GM21717 (cell line): ENCODE data around the gene NSUN2.

Experiments used
- ATAC-seq: cut with Tn5 transposase; IDR thresholded peaks from one replicate; pipeline ENCODE4 v1.9.1; 2021; ENCODE audit warnings: mild to moderate bottlenecking, moderate library complexity; ENCODE audit not compliant: unreplicated experiment

The NSUN2 gene

DNA sequence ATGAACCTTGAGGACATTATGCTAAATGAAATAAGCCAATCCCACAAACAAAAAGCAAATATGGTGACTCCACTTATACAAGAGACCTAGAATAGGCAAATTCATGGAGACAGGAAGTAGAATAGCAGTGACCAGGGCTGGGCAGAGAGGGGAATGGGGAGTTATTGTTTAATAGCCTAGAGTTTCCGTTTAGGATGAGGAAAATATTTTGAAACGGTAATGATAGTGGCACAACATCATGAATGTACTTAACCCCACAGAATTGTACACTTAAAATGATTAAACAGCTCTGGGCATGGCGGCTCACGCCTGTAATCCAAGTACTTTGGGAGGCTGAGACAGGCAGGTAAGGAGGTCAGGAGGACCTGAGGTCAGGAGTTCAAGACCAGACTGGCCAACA is 65.8 kb downstream of the NSUN2 start:
- no peak for ATAC-seq

DNA sequence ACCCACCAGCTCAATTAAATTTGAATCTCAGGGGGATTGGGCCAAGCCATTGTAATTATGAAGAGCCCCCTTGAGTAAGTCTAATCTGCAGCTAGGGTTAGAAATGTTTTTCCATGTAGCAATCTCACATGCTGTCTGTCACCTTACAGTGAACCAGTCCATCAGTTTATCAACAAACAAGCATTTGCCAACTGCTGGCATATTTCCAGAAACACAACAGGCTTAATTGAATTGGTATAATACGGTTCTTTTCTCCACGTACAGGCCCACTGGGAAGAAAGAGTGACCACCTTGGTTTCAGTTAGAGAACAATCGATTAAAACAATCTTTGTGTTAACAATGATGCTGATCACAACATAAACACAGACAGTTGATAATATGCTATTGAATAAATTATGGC is 67.4 kb downstream of the NSUN2 start:
- no peak for ATAC-seq

DNA sequence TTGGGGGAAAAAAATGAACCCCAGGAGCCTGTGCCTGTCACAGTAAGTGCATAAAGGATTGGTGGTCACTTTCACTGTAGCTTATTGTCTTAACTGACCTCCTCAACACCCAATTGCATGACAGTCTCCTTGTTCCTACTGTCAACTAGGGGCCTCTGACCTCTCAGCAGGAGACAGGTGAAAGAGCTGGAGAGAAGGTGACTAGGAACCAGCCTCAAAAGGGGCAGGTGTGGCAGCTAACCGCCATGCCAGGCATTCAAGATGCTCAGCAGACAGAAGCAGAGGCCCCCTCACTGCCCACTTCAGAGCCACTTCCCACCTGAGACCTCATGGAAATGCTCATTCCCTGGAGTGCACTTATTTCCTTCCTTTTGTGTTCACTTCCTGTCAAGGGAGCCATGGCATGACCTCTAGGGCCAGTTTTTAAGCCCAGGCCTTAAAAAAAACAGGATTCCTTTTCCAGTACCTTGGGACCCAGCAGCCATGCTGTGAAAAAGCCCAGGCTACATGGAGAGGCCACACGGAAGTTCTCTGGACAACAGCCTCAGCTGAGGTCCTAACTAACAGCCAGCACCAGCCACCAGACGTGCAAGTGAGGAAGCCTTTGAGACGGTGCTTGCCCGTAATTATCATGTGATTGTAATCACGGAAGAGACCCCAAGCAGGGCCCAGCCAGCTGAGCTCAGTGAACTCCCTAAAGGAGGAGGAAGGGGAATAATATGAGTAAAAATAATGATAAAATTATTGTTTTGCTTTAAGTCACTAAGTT is 74.9 kb downstream of the NSUN2 start:
- ATAC-seq = no peak

DNA sequence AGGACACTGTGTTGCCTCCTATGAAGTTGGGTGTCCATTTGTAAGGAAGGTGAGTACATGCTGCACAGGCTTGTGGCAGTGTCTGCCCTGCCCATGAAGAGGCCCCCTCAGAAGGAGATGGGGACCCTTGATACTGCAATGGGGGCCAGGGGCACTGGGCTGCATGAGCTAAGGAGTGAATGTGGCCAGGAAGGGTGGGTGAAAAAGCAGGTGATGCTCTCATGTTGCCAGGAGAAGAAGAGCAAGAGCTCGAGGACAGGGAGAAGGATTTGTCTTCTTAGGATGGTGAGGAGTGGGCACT is 76.1 kb downstream of the NSUN2 start:
- no peak for ATAC-seq

DNA sequence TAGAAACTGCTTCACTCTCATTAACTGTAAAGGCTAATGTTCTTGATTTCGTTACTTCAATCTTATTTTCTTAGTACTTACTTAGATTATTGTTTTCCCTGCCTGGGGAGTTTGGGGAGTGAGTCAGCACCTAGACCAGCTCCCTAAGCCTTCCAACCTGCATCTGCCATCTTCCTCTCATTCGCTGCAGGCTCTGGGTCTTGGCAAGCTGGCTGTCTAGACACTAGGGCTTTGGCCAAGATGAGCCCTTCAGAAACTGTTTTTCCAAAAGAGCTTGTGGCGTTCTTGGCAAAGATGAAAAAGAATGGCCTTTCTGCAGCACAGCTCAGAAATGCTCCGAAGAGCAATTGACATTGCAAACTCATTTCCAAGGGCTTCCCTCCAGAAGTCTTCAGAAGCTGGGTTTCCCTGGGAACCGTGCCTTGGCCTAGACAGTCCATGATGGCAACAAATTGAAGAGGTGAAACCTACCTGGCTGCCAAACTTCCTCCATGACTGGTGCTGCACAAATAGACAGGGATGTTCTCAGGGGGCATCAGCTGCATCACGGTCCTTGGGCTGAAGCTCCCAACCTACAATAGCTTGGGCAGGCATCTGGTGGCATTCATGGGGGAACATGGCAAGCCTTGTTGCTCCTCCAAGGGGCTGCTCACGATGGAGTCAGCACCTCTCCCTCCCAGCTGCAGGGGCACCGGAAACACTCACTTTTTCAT is 76.6 kb downstream of the NSUN2 start:
- no peak for ATAC-seq

DNA sequence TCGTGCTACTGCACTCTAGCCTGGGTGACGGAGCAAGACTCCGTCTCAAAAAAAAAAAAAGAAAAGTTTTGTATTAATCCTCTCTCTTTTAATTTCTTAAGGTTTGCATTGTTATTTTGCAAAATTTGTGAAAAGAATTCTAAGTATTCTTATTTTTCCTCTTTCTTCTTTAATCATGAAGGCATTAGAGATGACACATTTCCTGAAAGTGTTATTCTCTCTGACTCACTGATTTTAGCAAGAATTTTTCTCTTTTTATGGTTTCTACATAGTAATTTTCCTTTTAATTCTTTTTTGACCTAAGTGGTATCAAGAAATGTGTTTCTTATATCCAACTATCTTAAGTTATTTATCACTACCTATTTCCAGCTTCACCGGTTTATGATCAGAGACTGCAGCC is 78.0 kb downstream of the NSUN2 start:
- no peak for ATAC-seq

DNA sequence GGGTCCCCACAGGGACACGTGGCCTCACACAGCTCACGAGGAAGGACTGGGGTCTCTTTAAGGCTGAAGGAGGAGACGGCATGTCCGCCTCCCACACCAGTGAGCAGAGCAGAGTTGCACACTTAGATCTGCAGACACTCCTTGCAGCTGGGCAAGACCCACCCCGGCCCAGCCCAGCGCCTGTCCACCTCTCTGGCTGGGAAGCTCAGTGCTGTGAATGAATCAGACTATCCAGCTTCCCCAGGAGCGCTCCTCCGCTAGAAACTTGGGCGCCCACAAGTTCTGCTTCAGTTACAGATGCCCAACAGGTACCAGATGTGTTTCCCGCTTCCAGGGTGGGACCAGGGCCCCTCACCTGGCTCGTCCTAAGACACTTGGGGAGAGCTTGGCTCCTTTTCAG is 78.9 kb downstream of the NSUN2 start:
- no peak for ATAC-seq

DNA sequence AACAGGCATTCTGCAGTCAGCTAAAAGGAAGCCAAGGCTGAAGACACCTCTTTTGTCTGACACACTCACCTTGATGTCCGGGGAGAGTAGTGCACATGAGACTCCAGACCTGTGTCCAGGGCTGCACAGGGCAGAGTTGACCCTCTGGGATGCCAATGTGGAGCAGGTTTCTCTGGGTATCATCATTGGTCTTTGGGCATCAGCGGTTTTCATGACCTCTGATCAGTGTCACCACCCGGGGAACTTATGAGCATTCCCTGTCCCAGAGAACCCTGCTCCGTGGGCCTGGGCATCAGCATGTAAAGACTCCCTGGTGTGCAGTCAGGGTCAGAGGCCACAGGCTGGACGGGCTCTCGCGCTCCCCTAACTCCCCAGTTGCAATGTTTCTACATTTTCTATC is 80.2 kb downstream of the NSUN2 start:
- ATAC-seq = no peak

DNA sequence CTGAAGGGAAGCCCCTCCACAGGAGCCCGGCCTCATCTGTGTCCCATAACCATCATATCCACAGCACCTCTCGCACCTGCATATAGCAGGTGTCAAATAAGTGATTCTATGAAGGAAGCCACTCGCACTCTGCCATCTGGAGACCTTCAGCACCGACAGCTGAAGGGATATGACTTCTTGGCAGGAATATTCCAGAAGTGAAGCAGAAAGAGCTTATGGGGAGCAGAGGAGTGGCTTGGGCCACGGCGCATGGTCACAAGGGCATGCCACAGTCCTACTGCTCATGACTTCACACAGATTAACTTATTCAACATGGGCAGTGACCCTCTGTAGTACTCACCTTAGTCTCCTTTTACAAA is 80.9 kb downstream of the NSUN2 start:
- ATAC-seq = no peak

DNA sequence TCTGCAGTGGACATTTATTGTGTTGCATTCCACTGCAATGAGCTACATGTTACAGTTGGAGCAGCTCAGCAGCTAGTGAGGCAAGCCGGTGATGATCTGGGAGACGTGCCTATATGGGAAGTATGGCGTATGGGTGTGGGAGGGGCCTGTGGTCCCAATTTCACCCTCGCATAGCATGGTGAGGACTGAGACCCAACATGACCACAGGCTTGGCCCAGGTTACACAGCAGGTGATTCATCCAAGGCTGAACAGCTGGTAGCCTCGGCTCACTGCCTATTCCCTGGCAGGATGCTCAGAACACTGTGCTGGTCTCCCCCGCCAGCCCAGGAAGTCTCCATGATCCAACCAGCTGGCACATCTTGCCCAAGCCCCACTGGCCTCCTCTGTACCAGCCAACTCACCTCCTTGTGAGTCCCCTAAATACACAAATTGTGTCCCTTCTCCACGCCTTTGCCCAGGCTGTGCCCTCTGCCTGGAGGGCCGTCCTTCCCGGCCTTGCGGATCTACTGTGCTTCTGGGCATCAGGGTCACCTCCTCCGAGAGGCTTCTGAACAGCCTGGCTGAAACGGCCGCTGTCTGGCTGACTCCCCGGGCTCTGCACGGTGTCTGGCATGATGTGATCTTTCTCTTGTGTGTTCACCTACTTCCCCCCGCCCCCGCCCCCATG is 81.4 kb downstream of the NSUN2 start:
- ATAC-seq = no peak

DNA sequence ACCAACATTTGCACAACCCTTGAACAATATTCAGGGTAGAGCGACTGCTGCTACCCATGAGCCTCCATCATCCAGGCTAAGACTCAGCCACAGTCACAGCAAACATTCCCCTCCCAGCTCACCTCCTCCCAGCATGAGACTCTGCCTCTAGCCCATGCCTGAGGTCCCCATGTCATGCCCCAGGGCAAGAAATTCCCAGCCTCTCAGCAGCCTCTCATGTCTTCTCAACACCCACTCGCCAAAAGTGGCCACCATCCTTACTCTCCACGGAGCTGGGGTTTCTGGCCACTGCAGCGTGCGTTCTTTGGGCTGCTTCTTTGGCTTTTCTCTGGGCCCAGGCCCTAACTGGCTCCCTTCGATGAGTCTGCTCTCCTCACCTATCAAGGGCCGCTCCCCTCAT is 82.2 kb downstream of the NSUN2 start:
- ATAC-seq = no peak
